Femur (tissue), 1 donor: ENCODE results near the gene GSPT2.
"Not testable (repeated sequence)": the region's sequence is repeated elsewhere in the genome, so short reads cannot be mapped to it uniquely, and the experiment has no call there.

ENCODE experiments used
- DNase-seq: peaks from one replicate; pipeline ENCODE4 v3.0.0-alpha.2; 2017

The GSPT2 gene

DNA sequence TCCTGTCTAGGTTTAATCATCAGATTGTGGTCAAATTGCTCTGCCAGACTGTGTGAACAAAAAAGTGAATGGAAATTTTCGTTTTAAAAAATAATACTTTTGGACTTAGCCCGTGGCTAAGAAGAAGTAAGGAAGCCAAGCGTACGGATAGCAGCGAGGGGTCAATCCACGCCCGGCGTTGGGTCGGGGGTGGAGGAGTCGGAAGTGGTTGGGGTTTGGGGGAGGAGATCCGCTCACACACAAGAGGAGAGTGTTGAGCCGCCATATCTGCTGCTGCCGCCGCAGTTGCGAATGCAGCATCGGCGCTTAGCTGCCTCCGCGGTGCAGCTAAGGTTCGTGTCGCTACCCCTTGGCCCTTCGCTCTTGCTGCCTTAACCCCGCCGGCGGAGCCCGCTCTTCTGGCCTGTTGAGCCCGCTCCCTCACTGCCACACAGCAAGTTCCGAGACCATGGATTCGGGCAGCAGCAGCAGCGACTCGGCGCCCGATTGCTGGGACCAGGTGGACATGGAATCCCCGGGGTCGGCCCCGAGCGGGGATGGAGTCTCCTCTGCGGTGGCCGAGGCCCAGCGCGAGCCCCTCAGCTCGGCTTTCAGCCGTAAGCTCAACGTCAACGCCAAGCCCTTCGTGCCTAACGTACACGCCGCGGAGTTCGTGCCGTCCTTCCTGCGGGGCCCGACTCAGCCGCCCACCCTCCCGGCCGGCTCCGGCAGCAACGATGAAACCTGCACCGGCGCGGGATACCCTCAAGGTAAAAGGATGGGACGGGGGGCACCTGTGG is at the start of gene GSPT2:
Gene GSPT2 (plus strand): TSS at position 264 of the 779 bp plus-strand sequence. CDS start 185 bp downstream, at position 449.
- DNase-seq = peak; percentile 79

DNA sequence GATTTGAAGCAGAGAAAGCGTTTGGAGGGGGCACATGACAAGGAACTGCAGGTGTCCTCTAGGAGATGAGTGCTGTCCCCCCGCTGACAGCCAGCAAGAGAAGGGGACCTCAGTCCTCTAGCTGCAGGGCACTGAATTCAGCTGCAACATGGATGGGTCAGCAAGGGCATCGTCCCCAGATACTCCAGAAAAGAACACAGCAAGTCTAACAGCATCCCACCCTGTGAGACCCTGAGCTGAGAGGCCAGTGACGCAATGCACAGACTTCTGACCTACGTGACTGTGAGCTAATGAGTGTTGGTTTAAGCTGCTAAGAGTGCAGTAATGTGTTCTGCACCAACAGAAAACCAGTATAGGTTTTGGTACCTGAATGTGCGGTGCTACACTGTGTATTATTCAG is 49.0 kb upstream of the GSPT2 start:
- no peak for DNase-seq

DNA sequence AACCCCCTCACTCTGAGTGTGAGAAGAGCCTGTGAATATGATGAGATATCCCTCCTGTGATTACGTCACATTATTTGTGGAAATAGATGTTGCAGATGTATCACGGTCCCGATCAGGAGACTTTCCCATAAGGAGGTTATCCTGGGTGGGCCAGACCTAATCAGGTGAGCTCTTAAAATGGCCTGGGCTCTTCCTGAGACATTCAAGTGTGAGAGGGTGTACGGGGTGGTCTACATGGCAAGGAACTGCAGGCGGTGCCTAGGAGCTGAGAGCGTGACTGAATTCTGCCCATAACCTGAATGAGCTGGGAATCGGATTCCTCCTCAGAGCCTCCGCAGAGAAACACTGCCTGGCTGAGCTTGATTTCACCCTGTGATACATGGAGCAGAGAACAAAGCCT is 45.8 kb upstream of the GSPT2 start:
- no peak for DNase-seq

DNA sequence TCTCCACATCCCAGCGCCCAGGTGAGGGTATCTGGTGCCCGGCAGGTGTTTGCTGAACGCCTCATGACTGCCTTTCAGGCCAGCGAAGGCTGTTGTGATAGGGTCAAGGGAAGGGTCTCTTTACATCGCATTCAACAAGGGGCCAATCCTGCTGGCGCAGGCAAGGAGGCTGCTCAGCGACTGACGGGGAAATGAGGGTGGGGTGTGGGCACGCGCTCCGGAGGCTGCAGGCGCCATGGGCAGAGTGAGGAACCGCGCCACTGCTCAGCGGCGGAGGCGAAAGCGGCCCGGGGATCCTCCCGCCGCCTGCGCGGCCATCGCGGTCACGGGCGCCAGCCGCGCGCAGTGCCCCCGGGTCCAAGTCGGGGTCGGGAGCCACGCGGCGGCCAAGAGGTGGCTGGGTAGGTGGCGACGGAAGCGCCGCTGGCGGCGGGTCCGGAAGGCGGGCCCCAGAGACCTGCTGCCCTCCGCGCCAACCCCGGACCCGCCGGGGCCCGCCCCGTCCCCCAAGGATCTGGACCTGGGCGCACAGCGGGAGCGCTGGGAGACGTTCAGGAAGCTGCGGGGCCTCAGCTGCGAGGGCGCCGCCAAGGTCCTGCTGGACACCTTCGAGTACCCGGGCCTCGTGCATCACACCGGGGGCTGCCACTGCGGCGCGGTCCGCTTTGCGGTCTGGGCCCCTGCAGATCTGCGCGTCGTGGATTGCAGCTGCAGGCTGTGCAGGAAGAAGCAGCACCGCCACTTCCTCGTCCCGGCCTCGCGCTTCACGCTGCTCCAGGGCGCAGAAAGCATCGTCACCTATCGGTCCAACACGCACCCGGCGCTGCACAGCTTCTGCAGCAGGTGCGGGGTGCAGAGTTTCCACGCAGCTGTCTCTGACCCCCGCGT is 32.7 kb upstream of the GSPT2 start, which contains the start of gene CENPVL1:
Gene CENPVL1 (plus strand): TSS at position 236 of the 888 bp plus-strand sequence. CDS start 0 bp downstream, at position 236.
- not testable (repeated sequence) for DNase-seq

DNA sequence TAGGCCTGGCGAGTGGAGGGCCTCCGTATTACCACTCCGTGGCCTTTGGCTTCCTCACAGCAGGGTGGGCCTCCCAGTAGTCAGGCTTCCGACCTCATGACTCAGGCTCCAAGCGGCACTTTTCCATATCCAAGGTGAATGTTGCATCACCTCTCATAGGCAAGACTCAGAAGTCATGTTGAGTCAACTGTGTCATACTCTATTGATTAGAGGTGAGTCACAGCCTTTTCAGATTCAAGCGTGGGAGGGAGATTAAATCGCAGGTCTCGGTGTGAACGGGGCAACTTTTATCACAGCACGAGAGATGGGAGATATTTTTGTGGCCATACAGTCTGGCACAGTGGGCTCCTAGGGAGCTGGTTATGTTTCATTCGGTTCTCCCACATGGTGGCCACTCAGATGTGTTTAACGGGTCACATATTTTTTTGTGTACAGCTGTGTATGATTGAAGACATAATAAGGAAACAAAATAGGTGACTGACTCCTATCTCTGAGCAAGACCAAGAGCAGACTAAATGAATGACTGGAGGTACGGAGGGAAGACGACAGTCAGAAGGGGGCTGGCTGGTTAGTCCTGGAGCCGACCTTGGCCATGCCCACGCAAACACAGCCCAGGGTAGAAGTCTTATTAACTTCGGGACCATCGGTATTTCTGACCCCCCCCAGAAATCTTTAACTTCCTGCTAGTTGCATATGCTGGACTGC is 30.1 kb upstream of the GSPT2 start:
- DNase-seq = not testable (repeated sequence)

DNA sequence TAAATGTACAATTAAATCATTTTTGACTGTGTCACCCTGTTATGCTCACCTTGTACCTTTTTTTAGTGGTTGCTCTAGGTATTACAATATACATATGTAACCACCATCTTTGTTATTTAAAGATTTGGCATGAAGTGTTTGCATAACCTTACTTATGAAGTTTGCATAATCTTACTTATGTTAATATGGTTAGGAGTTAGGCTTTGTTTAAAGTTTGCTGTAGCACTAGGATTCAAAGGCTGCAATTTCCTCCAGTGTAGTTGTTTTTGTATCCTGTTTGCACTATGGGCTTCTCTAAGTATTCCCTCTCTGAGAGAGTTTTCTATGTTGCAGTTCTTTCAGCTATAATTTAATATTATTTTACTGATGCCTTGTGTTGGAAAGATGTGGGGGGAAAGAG is 15.0 kb upstream of the GSPT2 start:
- no peak for DNase-seq

DNA sequence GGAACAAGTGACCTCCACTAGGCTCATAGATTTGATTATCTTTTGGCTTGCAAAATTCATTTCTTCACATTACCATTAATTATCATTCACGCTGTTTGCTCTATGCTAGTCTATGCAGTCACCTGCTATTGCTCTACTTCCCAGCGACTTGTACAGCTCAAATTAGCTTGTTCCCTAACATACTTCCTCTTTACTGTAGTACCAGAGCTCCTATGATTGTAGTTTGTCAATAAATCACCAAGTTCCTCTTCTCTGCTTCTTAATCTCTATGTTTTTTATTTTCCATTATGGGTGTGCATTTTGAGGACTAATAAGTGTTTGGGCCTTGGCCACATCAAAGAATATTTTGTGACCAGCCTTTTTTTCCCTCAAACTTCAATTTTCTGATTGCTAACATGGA is 6.2 kb upstream of the GSPT2 start:
- no peak for DNase-seq

DNA sequence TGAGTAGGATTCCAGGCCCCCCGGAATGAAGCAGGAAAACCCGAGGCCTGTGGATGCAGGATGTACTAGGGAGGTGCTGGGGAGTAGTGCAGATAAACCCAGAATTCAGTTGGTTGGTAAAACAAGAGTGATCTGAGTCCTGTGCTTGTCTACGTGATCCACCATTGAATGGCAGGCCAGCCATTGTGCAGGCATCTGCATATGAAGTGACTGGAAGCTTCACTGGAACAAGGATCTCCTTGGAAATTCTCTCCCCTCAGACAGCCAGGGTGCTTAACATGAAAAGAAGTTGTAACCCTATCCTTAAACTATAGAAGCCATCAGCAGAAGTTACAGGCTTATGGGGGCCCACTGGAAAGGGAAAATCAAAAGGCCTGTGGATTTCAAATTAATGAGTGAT is 656 bp upstream of the GSPT2 start:
- DNase-seq = no peak

DNA sequence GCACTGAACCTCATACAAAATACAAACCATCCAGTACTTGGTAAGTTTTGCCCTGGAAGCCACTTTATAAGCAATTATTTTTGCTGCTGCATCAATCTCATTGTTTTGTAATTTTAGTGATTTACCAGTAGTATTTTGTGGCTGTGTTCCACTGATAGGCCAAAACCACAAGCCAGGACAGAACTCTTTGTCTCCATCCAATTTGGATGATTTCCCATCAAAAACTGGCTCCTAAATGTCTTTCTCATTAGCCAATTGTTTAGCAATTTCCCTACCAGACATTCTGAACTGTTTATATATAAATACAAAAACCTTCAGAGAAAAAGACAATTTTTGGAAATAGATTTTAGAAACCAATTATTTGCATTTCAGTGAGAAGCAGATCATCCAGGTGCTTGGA is 4.4 kb downstream of the GSPT2 start:
- DNase-seq = no peak

DNA sequence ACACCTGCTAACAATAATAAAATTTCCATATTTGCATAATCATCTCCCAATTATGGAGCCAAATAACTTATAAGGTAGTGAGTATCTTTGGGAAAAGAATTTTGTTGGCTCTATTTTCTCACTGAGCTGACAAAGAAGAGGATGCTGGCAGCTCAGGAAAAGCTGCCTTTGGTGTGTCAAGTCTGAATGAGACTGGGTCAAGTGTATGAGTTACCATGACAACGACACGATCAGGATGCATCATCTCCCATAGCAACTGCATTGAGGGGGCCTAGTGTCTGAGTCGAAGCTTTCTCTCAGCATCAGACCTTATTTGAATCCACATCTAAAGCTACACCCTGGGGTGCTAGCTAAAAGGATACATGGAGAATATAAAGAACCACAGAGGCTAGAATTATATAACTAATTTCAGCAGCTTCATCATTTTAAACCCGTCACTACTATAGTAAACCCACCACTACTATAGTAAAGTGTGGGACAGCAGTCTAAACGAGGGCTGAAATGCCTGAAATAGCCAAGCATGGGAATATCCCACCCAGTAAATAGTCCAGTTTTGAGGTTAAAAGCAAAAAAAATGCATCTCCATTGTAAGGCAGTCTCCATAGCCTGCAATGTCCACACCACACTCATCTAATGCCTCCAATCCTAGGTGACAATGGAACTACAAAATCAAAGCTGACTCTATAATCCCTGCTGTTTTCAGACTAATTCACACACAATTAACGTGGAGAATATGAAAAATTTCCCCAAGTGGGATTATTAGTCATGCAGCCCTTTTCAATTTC is 16.0 kb downstream of the GSPT2 start:
- DNase-seq = no peak

DNA sequence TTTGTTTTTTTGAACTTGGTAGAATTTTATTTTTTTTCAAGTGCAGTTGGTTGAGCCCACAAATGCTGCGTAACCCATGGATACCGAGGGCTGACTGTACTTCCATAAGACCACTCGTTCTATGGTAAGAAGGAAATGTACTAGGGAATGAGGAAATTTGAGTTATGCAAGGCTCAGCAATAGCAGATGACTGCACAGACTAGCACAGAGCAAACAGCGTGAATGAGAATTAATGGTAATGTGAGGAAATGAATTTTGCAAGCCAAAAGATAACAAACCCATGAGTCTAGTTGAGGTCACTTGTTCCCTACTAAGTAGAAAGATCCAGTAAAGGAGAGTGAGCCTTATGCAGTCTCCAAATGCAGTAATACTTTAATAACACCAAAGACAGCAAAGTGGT is 17.4 kb downstream of the GSPT2 start:
- no peak for DNase-seq

DNA sequence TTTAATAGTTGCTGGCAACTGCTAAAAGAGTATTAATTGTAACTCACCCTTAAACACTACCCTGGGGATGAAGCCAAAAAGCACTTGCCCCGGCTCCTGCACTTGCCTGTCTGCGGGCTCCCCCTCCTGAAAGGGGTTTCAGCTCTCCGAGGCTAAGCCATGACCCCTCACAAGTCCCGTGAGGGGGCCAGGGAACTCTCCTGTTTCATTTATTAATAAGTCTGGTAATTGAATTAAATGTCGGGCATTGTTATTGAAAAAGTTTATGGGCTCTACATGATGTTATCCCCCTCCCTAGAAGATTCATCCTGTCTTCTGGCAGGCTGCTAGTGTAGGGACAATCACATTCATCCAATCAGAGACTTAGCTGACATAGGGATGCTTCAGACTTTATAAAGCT is 23.3 kb downstream of the GSPT2 start:
- no peak for DNase-seq

DNA sequence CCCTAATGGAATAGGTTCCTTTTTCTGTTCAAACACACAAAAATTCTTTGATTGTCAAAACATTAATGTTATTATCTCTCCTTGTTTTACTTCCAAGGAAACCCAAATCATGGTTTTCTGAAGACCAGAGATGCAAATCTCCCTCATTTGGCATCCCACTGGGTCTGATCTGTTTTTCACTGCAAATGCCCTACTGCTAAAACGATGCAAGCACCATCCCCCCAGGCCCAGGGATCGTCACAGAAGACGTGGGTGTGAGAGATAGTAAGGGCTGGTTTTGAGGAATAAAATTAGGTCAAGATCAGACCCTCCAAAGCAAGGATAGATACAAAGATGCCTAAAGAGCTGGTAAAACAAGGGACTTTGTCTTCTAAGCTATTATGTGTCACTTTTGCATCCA is 33.6 kb downstream of the GSPT2 start:
- no peak for DNase-seq

DNA sequence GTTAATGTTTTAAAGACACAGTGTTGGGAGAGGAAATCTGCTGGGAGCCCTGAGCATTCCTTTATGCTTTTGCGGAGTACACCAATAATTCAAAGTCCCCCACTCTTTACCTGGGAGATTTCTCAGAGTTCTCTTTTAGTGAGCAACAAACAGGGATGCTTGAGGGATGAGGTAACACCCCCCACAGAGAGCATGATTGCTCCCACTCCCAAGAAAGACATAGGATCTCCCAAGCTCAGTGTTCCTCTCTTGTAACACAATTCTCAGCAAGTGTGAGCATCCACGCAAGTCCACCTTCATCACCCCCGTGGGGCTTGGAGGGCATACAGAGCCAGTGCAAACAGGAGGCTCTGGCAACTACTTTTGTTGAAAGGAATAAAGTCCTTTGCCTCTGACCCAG is 36.1 kb downstream of the GSPT2 start:
- no peak for DNase-seq

DNA sequence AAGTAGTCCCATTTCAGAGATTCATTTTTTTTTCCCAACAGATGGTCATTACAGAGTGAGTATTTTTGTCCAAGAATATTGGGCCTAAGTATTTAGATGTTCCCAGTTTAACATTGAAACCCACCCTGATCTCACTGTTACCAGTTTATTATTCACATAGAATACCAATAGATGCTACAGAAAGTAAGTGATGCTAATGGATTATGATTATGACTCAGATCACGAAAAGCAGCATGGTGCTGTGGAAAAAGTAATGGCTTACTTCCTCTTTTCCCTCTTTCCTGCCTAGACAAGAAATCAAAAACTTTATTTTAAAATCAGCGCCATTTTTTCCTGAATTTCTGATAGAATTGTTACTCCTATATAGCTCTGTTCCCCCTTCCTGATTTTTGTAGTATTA is 51.9 kb downstream of the GSPT2 start:
- DNase-seq = no peak
